Keratinocyte (primary cell): ENCODE measurements around the gene ENTPD6. TPM values are rescaled to one million over a fixed set of nuclear protein-coding genes. Genes with fewer than 3 reads are reported as not detected.

Source experiments
- DNase-seq: peaks from one replicate; pipeline ENCODE4 v3.0.0-alpha.2; 2011; ENCODE audit warnings: low read depth, missing footprints, low spot score
- FAIRE-seq: peaks from 2 replicates; lab custom pipeline; 2011; peaks lifted over from hg19 to GRCh38; lab: Jason Lieb, UNC
- H2AFZ ChIP-seq: 2 replicates; pipeline ENCODE4 v1.6.0; 2012; ENCODE audit warnings: low read length, control low read depth, inconsistent platforms; ENCODE audit not compliant: control insufficient read depth
- H3K27ac ChIP-seq: 2 replicates; pipeline ENCODE4 v1.5.1; 2011; ENCODE audit warnings: low read length; ENCODE audit not compliant: control insufficient read depth, insufficient read depth
- H3K27me3 ChIP-seq: 3 replicates; pipeline ENCODE4 v1.6.0; 2011; ENCODE audit warnings: low read length; ENCODE audit not compliant: control insufficient read depth, insufficient read depth; ENCODE audit errors: extremely low read depth
- H3K36me3 ChIP-seq, 2 experiments: 2 replicates in 1 of 2; 3 replicates in 1 of 2; pipeline ENCODE4 v1.5.1; 2011; ENCODE audit warnings: low read length in 2 of 2, mild to moderate bottlenecking in 1 of 2; ENCODE audit not compliant: control insufficient read depth in 2 of 2, insufficient read depth in 2 of 2; ENCODE audit errors: extremely low read depth in 1 of 2
- H3K4me1 ChIP-seq: 3 replicates; pipeline ENCODE4 v1.5.1; 2011; ENCODE audit warnings: low read length; ENCODE audit not compliant: control insufficient read depth, insufficient read depth; ENCODE audit errors: extremely low read depth
- H3K4me2 ChIP-seq: 3 replicates; pipeline ENCODE4 v1.6.0; 2011; ENCODE audit warnings: low read depth, low read length; ENCODE audit not compliant: control insufficient read depth, insufficient read depth; ENCODE audit errors: extremely low read depth
- H3K4me3 ChIP-seq, 3 experiments: fragments of 200-600 bp in 1 of 3; sonication (generic) in 1 of 3; 2 replicates in 2 of 3; 3 replicates in 1 of 3; pipeline ENCODE4 v1.5.1; 2011 to 2016; ENCODE audit warnings: low read length in 3 of 3, mild to moderate bottlenecking in 3 of 3, control low read depth in 2 of 3, inconsistent platforms in 1 of 3, low read depth in 1 of 3, mixed read lengths in 1 of 3, mixed run types in 1 of 3, moderate library complexity in 1 of 3; ENCODE audit not compliant: control insufficient read depth in 2 of 3, insufficient read depth in 2 of 3; ENCODE audit errors: extremely low read depth in 1 of 3
- H3K79me2 ChIP-seq: 2 replicates; pipeline ENCODE4 v1.6.0; 2012; ENCODE audit warnings: low read length; ENCODE audit not compliant: control insufficient read depth, insufficient read depth
- H3K9ac ChIP-seq: 3 replicates; pipeline ENCODE4 v1.6.0; 2011; ENCODE audit warnings: low read length; ENCODE audit not compliant: control insufficient read depth, insufficient read depth; ENCODE audit errors: extremely low read depth
- H3K9me1 ChIP-seq: 3 replicates; pipeline ENCODE4 v1.6.0; 2011; ENCODE audit warnings: low read length; ENCODE audit not compliant: control insufficient read depth, insufficient read depth; ENCODE audit errors: extremely low read depth
- H3K9me3 ChIP-seq: 2 replicates; pipeline ENCODE4 v1.5.1; 2012; ENCODE audit warnings: low read depth, low read length; ENCODE audit not compliant: control insufficient read depth
- H4K20me1 ChIP-seq: 3 replicates; pipeline ENCODE4 v1.6.0; 2011; ENCODE audit warnings: low read length; ENCODE audit not compliant: control insufficient read depth, insufficient read depth; ENCODE audit errors: extremely low read depth
- EZH2 ChIP-seq: IDR thresholded peaks from one replicate; pipeline ENCODE4 v1.6.1; 2012; ENCODE audit warnings: inconsistent platforms, mild to moderate bottlenecking, low read length, moderate library complexity
- dilution Hi-C: fragments of 300-500 bp; cut with MboI; formaldehyde crosslinking; loops from one replicate; pipeline ENCODE4 v1.7.0; 2020; ENCODE audit warnings: low sequenced_read_pairs; ENCODE audit not compliant: extremely low pct_ligation_motif_present
- polyA plus RNA-seq, 5 experiments: library from polyadenylated mRNA; depleted of rRNA in 3 of 5; stranded (reverse) in 3 of 5; stranded (forward) in 1 of 5; unstranded in 1 of 5; fragments of >200 nt; gene quantifications; 1 replicate in 1 of 5; 2 replicates in 3 of 5; 3 replicates in 1 of 5; pipeline versions ENCODE4 v1.2.1 to v1.2.3, GENCODE V29; 2011 to 2012; ENCODE audit warnings: missing spikeins in 2 of 5, low read depth in 1 of 5, low replicate concordance in 1 of 5
- TF ChIP-seq, protein P1 (sequence below), 3 experiments: IDR thresholded peaks in 1 of 3; conservative IDR thresholded peaks in 1 of 3; optimal IDR thresholded peaks in 1 of 3; 2 replicates in 2 of 3; 3 replicates in 1 of 3; pipeline versions ENCODE3 to v1.5.1; 2011; ENCODE audit warnings: low read length in 3 of 3, mild to moderate bottlenecking in 3 of 3, moderate library complexity in 2 of 3, control low read depth in 1 of 3, inconsistent platforms in 1 of 3; ENCODE audit not compliant: insufficient read depth in 2 of 3; ENCODE audit errors: extremely low read depth in 1 of 3

The ENTPD6 gene
- polyA plus RNA-seq, 1 donor (not counting 4 experiments of a cell fraction or from before 2014, with no cell fraction given) = 57.8 TPM

DNA sequence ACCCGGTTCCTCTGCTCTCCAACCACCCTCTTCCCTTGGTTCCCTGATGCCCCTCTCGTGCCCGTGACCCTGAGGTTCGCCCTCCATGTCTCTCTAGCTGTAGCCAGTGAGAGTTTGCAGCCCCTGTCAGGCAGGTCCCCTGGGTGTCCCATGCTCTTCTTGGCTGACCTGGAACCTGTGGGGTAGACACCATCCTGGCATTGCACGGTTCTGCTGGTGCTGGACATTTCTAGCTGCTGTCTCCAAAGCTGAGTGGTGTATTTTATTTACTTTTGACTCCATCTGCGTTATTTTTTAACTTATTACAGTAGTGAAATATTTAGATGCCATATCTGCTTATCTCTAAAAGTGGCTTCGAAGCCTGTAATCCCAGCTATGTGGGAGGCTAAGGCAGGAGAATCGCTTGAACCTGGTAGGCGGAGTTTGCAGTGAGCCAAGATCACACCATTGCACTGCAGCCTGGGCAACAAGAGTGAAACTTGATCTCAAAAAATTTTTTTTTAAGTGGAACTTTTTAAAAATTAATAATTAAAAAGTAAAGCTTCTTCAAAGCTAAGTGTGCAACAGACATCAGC lies 12.5 kb downstream of the ENTPD6 start:
- Histone ChIP-seq H3K27me3 (no peaks in the 10 kb centered on the region), H3K9me1 (peaks cover 3% of the 10 kb centered on the region), H3K27ac (no peak overlapping the region), H3K4me2 (no peak overlapping the region), H3K9me3 (no peaks in the 10 kb centered on the region), H4K20me1 (peaks cover 5% of the 10 kb centered on the region), H3K9ac (no peak overlapping the region), H3K4me3 (no peak overlapping the region), H3K79me2 (peaks cover 43% of the 10 kb centered on the region), H2AFZ (no peak overlapping the region), H3K4me1 (peaks cover 15% of the 10 kb centered on the region), H3K36me3 (peaks cover 30 to 34% of the 10 kb centered on the region in 2 experiments)
- TF ChIP-seq, protein P1, sequence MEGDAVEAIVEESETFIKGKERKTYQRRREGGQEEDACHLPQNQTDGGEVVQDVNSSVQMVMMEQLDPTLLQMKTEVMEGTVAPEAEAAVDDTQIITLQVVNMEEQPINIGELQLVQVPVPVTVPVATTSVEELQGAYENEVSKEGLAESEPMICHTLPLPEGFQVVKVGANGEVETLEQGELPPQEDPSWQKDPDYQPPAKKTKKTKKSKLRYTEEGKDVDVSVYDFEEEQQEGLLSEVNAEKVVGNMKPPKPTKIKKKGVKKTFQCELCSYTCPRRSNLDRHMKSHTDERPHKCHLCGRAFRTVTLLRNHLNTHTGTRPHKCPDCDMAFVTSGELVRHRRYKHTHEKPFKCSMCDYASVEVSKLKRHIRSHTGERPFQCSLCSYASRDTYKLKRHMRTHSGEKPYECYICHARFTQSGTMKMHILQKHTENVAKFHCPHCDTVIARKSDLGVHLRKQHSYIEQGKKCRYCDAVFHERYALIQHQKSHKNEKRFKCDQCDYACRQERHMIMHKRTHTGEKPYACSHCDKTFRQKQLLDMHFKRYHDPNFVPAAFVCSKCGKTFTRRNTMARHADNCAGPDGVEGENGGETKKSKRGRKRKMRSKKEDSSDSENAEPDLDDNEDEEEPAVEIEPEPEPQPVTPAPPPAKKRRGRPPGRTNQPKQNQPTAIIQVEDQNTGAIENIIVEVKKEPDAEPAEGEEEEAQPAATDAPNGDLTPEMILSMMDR (optimal IDR thresholded peaks at IDR 0.05 in 1 of 3, IDR thresholded peaks at IDR 0.05 in 1 of 3, conservative IDR thresholded peaks at IDR 0.05 in 1 of 3; ENCODE audit: extremely low read depth in 1 of 3, insufficient read depth in 2 of 3, low read length in 3 of 3) = no peak
- TF ChIP-seq EZH2 = no peak
- dilution Hi-C loops = no loop called here
- DNase-seq = no peak
- FAIRE-seq = no peak

DNA sequence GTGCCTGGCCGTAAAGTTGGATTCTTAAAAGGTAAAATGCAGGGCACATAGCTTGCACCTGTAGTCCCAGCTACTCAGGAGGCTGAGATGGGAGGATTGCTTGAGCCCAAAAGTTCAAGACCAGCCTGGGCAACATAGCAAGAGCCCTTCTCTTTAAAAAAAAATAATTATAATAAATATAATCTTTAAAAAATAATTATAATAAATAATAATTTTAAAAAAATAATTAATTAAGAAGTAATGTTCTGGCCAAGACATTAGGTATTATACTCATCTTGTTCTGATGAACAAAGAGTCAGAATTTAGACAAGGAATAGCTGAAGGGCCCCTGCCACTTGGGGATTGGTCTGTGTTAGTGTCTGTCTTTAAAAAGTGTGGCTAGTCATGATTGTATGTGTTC lies 13.9 kb downstream of the ENTPD6 start:
- peaks cover 15% of the 10 kb centered on the region for H3K4me1 ChIP-seq
- FAIRE-seq = no peak
- H3K36me3 ChIP-seq = peaks cover 37 to 41% of the 10 kb centered on the region in 2 experiments
- dilution Hi-C loops = no loop called here
- DNase-seq = no peak
- H2AFZ ChIP-seq = no peak overlapping the region
- no peak overlapping the region for H3K9ac ChIP-seq
- no peak overlapping the region for H3K4me2 ChIP-seq
- TF ChIP-seq, protein P1 (optimal IDR thresholded peaks at IDR 0.05 in 1 of 3, IDR thresholded peaks at IDR 0.05 in 1 of 3, conservative IDR thresholded peaks at IDR 0.05 in 1 of 3; ENCODE audit: extremely low read depth in 1 of 3, insufficient read depth in 2 of 3, low read length in 3 of 3) = no peak
- no peak for TF ChIP-seq EZH2
- peaks cover 3% of the 10 kb centered on the region for H3K9me1 ChIP-seq
- H4K20me1 ChIP-seq = peaks cover 5% of the 10 kb centered on the region
- H3K9me3 ChIP-seq = no peaks in the 10 kb centered on the region
- peaks cover 32% of the 10 kb centered on the region for H3K79me2 ChIP-seq
- no peaks in the 10 kb centered on the region for H3K27me3 ChIP-seq
- H3K27ac ChIP-seq = no peak overlapping the region
- H3K4me3 ChIP-seq = no peak overlapping the region
